Stimulated activated CD8-positive, alpha-beta memory T cell treated with anti-CD3 and anti-CD28 coated beads, Interleukin-7, amount 100 ng/mL, for 4 hours (primary cell): ENCODE results near the gene EP400.
A peak's percentile ranks its signal among the peaks of the same experiment; 100 is the strongest.

Experiments used
- DNase-seq, 2 donors: peaks; one replicate each; pipeline ENCODE4 v3.0.0-alpha.2; 2020; ENCODE audit warnings: low read depth in 2 of 2

The EP400 gene, protein sequence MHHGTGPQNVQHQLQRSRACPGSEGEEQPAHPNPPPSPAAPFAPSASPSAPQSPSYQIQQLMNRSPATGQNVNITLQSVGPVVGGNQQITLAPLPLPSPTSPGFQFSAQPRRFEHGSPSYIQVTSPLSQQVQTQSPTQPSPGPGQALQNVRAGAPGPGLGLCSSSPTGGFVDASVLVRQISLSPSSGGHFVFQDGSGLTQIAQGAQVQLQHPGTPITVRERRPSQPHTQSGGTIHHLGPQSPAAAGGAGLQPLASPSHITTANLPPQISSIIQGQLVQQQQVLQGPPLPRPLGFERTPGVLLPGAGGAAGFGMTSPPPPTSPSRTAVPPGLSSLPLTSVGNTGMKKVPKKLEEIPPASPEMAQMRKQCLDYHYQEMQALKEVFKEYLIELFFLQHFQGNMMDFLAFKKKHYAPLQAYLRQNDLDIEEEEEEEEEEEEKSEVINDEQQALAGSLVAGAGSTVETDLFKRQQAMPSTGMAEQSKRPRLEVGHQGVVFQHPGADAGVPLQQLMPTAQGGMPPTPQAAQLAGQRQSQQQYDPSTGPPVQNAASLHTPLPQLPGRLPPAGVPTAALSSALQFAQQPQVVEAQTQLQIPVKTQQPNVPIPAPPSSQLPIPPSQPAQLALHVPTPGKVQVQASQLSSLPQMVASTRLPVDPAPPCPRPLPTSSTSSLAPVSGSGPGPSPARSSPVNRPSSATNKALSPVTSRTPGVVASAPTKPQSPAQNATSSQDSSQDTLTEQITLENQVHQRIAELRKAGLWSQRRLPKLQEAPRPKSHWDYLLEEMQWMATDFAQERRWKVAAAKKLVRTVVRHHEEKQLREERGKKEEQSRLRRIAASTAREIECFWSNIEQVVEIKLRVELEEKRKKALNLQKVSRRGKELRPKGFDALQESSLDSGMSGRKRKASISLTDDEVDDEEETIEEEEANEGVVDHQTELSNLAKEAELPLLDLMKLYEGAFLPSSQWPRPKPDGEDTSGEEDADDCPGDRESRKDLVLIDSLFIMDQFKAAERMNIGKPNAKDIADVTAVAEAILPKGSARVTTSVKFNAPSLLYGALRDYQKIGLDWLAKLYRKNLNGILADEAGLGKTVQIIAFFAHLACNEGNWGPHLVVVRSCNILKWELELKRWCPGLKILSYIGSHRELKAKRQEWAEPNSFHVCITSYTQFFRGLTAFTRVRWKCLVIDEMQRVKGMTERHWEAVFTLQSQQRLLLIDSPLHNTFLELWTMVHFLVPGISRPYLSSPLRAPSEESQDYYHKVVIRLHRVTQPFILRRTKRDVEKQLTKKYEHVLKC (N-terminal part only)

DNA sequence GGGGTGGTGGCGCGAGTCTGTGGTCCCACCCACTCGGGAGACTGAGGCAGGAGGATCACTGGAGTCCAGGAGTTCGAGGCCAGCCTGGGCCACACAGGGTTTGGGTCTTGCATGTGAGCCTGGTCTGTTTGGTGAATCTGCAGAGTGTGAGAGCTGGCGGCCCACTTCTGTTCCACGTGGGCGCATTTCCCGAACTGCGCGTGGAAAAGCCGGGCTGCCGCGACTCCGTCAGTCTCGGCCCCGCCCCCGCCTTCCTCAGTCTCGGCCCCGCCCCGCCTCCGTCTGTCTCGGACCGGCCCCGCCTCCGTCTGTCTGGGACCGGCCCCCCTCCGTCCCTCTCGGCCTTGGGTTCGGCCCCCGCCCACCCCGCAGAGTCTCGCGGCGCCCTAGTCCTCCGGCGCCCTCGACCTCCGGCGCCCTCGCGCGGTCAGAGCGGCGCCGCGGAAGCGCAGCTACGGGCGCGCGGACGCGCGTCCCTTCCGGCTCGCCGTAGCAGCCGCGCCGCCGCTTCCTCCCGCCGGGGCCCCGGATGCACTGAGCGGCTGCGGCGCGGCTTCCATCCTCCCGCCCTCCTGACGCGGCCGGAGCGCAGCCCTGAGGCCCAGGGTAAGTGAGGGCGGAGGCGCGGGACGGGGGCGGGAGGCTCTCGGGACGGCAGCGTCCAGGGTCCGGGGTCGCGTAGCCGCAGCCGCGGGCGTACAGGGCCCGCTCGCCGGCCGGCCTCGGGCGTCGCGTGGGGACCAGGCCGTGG is at the start of gene EP400:
TSS of gene EP400 (plus strand) at position 512 of the 751 bp plus-strand sequence. CDS start 10,678 bp downstream, outside the sequence.
- peak; percentile 94 to 97 for DNase-seq

DNA sequence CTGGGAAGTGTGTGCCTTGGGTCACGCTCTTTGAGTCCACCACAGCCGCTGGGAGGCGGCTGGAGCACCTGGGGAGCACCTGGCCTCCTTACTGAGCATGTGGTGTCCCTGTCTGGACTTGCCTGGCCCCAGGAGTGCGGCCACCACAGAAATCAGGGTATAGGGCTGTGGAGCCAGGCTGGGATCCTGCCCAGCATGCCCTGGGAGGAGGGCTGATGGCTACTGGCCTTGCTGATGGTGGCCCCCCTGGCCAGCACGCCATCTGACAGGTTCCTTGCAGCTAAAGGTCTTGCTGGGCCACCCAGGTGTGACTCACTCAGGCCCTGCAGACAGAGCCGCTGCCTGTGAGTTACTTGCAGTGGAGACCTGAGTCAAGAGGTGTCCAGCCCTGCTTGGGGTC is 49.3 kb upstream of the EP400 start:
- DNase-seq, result no peak

DNA sequence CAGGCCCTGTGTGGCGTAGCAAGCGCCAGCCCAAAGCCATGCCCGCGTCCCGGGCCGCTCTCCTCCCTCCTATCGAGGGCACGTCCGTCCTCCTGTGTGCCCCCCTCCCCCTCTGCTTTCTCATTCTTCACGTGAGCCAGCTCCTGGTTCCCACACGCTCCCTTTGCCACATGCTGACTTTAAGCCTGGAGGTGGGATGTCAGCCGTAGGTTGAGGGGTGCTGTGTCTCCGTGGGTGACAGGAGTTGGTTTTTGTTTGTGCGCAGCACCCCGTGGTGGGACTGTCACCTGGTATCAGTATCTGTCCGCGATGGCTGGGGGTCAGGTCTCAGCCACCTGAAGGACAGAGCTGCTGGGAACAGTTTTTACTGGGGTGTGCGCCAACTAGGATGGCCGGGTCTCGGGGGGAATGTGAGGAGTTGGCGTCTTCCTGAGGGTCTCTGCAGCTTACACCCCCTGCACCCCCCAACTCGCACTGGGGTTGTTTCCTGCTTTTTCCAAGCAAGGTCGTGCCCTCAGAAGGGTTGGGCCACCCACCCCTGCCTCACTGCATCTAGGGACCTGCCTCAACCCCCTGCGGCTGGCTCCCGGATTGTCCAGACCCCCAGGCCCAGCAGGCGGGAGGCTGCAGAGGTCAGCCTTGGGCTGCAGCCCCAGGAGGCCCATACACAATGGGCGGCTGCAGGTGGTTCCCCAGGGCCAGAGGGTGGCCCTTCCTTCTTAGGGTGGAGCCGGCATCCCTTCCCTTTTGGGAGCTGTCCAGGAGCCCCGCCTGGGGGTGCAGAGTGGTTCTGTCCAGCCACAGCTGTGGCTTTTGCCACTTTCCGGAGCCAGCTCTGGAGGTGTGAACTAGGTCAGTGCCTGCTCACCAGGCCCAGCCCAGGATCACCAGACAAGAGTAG is 48.1 kb upstream of the EP400 start:
- no peak for DNase-seq

DNA sequence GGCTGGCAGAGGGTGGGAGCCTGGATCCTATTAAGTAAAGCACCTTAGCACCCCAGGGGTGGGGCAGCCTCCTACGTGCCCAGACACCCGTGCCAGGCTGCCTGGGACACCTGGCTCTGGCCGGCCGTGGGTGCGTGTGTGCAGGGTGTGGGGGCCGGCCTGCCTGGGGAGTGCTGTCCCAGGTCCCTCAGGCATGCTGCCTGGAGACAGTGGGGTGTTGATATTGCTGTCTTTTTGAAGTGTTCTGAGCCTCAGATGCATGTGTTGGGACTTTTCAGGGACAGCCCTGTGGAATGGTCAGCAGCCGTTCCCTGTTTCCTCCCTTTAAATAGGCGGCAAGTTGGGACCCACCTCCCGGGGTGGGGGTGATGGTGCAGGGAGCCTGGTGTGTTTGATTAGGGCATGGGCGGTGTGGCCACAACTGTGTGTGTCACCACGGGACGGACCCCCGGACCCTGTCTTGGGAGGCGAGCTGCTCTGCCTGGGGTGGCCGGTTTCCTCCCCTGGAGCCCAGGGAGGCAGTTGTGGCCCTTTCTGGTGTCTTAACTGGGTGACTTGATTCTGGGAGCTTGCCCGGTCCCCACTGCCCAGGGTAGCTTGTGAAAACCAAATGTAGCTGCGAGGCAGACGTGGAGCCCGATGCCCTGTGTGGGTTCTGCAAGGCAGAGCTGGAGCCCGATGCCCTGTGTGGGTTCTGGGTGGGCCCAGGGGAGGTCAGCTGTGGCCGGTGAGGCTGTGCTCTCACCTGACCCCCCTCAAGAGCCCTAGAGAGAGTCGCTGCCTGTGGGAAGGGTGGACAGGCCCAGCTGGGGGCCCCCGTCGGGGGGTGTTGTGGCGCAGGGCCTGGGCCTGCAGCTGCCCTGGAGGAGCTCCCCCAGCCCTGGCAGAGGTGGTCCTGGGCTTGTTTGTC is 47.2 kb upstream of the EP400 start:
- no peak for DNase-seq

DNA sequence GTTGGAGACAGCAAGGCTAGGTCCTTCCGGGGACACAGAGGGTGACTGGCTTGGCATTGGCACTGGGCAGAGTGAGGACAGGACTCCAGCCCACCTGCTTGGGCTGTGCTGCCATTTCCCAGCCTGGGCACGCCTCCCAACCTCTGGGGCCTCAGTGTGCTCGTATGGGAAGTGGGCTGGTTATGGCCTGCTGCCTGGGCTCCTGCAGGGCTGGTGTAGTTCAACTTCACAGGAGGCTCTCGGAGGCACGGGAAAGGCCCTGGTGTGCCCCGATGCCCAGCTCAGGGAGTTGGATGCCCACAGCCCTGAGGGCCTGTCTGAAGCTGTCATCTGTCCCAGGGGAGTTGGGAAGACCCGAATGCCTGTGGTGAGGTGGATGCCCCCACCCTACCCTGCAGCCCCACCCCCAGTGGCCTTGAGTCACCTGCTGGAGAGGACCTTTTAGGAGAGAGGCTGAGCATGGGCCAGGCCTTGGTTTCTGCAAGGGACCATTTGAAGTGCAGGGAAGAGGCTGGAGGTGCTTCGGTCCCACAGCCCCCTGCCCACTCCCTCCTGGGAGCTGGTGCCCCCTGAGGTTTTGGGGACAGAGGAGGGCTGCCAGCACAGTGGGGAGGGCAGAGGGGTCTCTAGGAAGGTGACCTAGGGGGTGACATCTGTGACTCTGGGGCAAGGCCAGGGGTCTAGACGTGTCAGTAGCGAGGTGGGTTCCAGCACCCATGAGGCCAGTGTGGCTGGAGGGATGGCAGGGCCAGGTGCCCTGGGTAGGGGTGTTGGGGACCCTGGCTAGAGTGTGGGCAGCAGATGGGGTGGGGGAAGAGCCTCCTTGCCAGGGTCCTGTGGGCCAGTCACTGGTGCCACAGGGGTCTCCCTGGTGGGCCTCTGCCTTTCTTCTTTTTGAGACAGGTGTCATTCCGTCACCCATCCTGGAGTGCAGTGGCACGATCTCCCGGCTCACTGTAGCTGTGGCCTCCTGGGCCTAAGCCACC is 46.2 kb upstream of the EP400 start:
- DNase-seq, result no peak

DNA sequence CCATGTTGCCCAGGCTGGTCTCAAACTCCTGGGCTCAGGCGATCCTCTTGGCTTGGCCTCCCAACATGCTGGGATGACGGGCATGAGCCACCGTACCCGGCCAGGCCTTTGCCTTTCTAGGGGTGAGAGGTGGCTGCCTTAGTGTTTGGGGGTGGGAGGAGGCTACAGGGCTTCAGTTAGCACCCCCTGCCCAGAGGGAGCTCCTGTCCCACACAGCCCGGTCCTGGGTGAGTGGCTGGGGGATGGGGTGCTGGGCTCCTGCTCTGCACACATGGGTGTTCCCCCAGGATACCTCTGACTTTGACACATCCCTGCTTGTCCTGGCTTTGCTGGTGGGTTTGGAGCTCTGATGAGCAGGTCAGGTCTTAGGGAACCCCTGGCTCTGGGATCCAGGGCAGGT is 45.4 kb upstream of the EP400 start:
- no peak for DNase-seq

DNA sequence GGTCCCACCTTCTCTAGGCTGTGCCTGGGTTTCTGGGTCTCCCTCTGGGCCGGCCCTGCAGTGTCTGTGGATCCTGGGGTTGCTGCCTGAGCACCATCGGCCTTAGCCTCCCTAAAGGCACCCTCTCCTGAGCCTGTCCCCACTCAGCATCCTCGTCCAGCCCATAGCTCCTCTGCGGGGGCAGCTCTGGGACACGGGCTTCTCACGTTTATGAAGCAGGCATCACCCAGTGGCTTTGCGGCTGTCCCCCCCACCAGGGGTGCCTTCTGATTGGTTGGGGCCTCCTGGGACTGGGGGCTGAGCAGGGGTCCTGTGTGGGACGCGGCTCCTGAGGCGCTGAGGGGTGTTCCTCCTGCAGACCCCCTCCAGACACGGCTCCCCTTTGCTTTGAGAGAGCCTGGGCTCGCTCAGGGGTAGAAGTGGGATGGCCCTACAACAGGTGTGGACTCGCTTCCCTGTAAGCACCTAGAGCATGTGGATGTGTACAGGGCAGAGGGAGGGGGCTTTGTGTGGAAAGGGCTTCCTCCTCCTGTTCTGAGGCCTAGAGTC is 44.6 kb upstream of the EP400 start:
- DNase-seq, result no peak

DNA sequence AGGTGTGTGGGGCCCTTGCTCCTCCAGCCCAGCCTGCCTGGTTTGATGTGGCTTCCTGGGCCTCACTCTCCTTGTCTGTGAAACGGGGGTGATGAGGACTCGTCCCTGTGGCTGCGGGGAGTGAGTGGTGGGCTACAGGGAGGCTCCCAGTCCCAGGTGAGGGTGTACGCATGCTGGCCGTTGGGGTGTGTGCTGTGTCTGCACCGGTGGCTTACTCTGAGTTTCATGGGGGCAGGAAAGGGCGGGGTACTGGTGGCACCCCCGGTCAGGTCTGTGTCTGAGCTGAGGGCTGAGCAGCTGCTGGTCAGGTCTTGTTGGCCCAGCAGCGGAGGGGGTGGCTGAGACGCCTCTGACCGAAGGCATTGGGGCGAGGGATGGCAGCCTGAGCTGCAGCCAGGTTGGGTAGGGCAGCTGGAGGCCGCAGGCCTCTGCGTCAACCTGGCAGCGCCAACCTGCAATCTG is 44.1 kb upstream of the EP400 start:
- DNase-seq, result no peak

DNA sequence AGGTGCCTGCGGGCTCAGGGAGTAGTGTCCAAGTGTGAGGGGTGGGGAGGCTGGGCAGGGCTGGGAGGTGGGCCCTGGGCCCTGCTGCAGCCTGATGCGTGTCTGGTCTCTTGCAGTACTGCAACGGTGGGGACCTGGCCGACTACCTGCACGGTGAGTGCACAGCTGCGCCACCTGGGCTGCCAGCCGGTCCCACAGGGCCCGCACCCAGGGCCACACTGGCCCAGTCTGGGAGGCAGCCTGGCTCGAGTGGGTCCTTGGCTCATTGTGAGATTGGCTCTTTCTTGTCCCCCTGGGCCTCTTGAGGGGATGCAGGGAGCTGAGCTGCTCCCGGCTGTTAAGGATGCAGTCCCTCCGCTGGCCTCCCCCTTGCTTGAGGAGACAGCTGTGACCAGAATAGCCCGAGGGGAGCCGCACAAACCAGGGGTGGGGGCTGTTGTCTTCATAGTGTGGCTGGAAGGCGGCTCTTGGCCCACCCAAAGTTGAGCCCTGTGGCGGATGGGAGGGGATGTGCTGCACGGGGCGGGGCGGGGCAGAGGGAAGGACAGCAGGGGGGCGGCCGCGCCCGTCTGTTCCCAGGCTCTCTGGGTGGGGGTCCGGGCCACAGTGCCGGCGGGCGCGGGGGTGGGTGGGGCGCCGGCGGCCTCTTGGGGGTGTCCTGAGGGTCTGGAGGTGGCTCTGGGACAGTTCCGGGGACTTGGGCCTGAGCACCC is 42.2 kb upstream of the EP400 start:
- no peak for DNase-seq

DNA sequence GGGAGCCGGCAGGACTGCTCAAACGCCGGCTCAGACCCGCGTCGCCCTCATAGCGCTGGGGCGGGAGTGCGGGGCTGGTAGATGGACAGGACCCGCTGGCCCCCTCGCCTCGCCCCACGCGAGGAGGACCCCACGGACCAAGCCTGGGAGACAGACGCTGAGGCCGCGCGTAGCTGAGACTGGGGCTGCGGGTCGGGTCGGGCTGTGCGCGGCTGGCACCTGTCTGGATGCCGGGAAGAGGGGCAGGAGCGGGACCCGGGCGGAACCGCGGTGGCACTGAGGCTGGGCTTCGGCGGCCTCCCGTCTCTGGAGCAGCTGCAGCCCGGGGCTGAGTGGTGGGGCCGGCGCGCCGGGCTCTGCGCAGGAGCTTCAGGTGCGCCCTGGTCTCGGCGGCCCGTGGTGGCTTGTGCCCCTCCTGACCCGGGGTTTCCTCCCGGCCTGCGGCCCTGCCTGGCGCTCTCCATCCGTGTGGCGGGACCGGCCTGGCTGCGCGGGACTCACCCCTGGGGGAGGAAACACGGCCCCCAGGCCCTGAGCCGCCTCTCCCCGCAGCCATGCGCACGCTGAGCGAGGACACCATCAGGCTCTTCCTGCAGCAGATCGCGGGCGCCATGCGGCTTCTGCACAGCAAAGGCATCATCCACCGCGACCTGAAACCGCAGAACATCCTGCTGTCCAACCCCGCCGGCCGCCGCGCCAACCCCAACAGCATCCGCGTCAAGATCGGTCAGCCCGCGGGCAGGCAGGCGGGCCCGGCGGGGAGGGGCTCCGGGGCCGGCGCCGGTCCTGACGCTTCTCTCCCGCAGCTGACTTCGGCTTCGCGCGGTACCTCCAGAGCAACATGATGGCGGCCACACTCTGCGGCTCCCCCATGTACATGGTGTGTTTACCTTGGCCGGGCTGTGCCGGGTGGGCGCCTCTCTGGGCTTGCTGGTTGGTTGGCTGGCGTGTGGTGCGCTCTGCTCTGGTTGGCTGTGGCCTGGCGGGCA is 41.4 kb upstream of the EP400 start:
- DNase-seq, result no peak

DNA sequence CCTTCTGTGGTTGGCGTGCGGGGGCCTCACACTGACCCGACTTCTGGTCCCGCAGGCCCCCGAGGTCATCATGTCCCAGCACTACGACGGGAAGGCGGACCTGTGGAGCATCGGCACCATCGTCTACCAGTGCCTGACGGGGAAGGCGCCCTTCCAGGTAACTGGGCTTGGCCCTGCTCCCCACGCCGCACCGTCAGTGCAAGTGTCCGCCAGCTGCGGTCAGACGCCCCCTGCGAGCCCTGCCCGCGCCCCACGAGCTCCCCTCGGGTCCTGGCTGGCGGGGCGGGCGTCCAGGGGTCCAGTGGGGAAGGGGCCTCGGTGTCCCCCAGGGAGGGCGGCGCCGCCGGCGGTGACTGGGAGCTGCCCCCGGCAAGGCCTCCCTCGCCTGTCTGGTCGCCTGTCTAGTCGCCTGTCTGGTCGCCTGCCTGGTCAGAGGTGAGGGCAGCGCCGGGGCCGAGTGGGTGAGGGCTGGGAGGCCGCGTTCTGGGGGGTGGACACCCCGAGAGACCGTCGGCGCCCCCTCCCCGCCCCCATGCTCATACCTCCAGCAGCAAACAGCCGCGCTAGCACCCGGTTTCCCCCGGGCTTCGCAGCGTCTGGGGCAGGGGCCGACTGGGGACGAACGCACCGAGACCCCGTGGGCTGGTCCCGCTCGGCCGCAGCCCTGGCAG is 40.5 kb upstream of the EP400 start:
- DNase-seq, result no peak

DNA sequence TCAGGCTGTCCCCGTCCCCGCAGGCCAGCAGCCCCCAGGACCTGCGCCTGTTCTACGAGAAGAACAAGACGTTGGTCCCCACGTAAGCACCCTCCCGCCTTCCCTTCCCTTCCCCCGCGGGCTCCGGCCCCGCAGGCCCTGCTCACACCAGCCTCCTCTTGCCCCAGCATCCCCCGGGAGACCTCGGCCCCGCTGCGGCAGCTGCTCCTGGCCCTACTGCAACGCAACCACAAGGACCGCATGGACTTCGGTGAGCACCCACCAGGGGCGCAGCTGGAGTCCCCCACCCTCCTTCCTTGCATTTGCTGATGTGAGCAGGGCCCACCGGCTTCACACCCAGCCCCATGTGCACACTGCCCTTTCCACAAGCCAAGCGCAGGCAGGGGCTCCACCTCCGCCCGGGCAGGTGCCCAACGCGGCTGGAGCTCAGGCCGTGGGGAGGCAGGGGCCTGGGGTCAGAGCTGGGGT is 40.0 kb upstream of the EP400 start:
- no peak for DNase-seq

DNA sequence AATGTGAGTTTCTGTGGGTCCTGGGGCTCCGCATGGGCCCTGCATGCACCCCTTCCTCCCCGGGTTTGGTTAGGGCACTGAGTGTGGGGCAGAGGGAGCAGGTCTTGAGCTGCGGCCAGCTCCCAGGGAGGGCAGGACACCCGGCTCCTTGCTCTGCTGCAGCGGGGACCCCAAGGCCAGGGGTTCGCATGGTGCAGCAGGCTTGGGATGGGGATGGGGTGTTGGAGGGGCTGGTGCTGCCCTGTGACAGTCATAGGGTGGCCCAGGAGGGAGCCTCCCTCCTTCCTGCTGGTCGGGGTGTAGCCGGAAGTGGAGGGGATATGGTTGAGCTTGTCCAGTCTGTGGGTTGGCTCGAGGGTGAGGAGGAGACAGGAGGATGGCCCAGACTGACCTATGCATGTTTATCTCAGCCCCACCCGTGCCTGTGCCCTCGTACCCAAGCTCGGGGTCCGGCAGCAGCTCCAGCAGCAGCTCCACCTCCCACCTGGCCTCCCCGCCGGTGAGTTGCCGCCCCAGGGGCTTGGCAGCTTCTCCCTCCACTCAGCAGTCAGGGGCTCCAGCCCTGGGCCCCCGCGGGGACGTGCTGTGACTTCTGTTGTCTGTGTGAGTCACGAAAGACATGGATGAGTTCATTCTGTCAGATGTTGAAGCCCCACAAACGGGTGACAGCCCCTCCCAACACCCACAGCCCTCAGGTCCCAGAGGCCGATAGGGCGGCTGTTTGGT is 39.3 kb upstream of the EP400 start:
- DNase-seq, result no peak

DNA sequence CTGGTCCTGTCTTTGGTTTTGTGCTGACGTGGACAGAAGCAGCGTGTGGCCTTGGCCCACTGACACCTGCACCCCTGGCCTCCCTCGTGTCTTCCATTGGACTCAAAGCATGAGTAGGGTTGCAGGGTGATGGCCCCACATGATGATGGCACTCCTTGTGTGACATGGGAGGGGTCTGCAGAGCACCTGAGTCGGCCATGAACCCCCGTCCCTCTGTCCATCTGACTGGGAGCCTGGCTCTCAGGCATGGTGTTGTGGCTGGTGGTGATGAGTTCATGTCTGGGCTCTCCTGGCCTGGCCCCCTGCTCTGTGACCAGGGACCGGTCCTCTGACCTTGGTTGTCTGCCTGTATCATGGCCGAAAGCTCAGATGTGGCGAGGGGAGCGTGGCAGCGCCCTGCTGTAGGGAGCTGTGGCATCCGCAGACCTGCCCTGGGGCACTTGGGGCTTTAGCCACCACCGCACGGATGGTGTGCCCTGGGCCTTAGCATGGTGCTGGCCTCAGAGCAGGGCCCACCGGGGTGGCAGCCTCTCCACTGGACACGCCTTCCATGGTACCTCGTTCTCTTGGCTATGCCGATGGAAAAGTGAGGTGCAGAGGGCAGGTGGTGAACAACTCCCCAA is 38.6 kb upstream of the EP400 start:
- DNase-seq, result no peak
